Lower leg skin (tissue), 3 donors: ENCODE measurements around the gene TSPO.

Experiments
- CTCF ChIP-seq, 3 donors: fragments of 450-650 bp; IDR thresholded peaks; one replicate each; pipeline ENCODE4 v1.5.1; 2016; ENCODE audit warnings: antibody characterized with exemption in 3 of 3, mild to moderate bottlenecking in 3 of 3, moderate library complexity in 2 of 3
- POLR2A ChIP-seq, 2 donors: fragments of 450-650 bp; IDR thresholded peaks; one replicate each; pipeline ENCODE4 v1.6.1; 2016 to 2017; ENCODE audit warnings: antibody characterized with exemption in 2 of 2, mild to moderate bottlenecking in 1 of 2, moderate library complexity in 1 of 2

- TF ChIP-seq CTCF (IDR thresholded peaks at IDR 0.05) = no peak
- TF ChIP-seq POLR2A (IDR thresholded peaks at IDR 0.05) = no peak
Measured at GRCh38 chr22:43144949-43145348, 6.4 kb upstream of the TSPO start.
